Islet of Langerhans (tissue), 1 donor: ENCODE measurements around the gene PTPN7.
"Not testable (repeated sequence)": the region's sequence is repeated elsewhere in the genome, so short reads cannot be mapped to it uniquely, and the experiment has no call there.

Source experiments
- FAIRE-seq: peaks from one replicate; lab custom pipeline; 2011; peaks lifted over from hg19 to GRCh38; lab: Jason Lieb, UNC

Gene PTPN7

DNA sequence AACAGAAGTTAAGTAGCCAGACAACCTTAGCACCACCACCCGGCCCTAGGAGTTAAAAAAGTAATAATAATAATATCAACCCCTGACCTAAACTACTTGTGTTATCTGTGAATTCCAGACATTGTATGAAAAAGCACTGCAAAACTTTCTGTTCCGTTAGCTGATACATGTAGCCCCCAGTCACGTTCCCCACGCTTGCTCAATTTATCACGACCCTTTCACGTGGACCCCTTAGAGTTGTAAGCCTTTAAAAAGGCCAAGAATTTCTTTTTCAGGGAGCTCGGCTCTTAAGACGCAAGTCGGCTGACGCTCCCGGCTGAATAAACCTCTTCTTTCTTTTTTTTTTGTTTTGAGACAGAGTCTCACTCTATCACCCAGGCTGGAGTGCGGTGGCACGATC lies 6.7 kb upstream of the PTPN7 start:
- not testable (repeated sequence) for FAIRE-seq

DNA sequence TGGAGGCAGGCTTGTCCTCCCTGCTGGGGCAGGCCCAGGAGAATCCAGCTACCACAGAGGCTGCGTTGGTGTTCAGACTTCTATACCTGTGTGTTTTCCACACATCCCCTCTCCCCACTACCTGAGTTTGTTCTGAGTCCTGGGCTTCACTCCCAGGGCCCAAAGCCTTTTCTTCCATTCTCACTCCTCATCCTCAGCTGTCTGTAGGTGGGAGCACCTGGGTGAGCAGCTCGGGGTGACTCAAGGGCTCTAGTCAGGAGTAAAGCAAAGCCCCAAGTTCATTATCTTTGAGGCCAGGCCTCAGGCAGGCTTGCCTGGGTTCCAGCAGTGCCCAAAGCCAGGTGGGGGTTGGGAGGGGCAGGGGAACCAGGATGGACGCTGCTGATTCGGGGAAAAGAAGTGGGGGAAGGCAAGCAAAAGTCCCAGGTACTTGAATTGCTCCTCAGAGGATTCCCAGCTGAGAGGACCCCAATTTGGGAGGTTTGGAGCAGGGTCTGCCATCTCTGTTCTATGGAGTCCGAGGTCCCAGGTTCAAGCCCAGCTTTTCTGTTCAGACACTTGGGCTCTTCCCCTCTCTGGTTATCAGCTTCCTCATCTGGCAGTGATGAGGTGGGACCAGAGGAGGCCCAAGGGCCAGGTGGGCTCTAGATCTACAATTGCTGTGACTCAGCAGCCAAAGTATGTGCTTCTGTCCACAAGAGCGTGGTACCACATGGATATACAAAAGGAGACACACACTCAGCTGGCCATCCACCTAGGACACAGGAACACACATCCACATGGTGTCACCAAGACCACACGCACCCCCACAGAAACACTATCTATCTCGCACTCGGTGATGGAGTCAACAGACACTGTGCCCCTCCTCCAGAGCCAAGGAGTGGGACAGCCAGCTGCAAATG lies 5.8 kb upstream of the PTPN7 start:
- FAIRE-seq = no peak

DNA sequence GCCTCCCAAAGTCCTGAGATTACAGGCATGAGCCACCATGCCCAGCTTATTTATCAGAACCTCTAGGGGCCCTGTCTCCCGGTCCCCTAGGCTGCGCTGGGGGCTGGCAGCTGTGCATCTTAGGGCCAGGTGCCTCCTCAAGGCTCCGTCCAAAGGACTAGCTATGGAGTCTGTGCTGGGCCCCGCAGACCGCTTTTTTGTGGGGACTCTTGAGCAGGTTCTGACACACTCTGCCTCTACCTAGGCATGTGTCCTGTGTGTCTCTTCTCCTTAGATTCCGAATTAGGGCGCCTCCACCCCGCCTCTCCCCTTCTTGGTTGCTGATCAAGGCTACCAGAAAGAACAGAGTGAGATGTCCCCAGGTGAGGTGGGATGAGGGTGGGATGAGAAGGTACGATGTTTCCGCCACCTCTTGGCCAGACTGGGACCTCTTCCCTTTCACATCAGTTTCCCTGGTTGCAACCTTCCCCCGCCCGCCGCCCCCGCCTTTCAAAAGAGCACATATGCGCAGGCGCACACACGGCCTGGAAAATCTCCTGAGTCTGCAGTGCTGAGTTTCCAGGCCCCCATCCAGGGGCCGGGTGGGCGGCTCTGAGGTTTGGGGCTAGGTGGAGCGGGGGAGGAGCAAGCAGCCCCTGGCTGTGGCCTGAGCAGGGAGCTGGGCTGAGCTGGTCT lies 5.0 kb upstream of the PTPN7 start:
- no peak for FAIRE-seq

- FAIRE-seq = no peak
Measured at GRCh38 chr1:202164271-202165037, 4.1 kb upstream of the PTPN7 start.

DNA sequence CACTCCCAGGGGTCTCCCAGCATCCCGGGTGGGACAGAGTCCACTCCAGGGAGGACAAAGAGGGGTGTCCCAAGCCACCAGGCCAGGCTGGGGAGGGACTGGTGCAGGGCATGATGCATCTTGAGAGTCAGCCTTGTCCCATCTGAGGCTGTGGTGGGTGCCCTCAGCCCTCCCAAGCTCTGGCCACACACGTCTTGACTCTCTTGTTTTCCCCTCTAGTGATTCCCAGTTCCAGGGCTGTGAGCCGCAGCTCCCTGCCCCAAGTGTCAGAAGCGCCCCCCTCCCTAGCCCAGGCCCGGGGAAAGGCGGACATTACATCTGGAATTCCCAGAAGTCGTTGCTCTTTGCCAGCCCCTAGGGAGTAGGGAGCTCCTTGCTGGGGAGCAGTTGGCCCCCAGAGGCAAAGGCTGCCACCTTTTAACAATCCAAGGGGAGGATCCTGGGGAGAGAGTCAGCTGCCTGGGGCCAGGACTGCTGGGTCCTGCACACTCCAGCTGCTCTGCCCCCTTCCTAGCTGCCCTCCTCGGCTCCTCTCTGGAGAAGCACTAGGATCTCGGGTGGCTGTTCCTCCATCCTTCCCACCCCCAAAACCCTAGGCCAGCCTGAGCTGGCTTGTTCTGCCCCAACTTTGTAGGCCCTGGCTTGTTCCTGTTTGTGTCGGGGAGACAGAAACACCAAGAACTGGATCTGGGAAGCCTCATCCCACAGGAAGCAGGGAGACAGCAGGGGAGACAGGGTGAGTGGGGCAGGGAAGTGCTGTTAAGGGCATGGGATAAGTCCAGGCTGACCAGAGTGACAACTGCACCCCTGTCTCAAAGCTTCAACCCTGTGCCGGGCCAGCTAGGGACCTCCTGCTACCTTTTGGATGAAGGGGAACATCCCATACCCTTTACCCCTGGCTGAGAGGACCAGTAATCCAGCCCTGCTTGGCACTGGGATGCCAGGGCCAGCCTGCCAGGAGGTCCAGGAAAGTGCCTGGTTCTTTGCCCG lies 3.2 kb upstream of the PTPN7 start:
- FAIRE-seq = no peak

DNA sequence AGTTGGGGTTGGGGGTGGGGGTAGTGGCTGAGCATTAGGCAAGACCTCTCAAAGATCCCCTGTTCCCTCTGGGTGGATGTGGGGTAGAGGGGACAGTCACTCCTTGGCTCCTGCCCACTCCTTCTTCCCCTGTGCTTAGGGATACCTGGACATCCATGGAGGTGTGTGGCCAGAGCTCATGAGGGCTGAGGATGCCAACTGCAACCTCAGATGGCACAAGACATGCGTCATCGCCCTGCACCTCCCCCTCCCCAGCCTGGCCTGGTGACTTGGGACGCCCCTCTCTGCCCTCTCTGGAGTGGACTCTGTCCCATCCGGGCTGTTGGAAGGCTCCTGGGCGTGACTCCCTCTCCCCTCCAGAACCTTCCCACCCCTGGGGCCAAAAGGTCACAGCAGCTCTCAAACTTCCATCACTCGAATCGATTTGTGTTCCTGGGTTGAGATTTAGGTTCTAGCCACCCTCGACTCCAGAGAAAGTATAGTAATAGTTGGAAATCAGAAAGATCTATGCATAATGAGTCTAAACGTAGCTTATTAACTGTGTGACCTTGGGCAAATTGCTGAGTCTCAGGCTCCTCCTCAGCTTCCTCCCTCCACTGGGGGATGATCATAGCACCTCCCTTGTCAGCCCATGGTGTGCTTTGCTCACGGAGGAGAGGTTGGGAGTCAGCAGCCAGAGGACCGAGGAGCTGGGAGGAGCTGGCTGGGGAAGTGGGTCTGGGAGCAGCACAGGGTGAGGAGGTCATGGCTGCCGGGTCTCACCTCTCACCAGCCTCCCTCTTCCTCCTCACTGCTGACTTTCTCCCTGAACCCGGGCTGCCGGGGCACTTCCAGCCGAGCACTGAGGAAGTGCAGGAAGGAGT lies 2.2 kb upstream of the PTPN7 start:
- no peak for FAIRE-seq

DNA sequence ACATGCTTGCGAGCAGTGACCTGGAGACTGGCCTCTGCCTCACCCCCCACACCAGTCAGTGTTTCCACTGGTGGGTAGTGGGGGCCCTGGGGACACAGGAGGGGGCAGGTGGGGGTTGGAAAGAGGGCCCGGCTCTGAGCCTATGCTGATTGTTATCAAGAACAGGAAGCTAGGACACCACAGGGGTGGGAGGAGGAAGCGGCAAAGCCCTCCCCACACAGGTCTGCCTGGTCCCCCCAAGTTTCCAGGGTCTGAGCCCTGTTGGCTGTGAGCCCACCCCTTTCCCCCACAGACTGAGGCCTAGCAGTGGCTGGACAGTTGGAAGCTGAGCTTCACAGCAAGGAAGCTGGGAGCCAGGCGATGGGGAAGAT lies 1.6 kb upstream of the PTPN7 start:
- FAIRE-seq = no peak

- FAIRE-seq = no peak
Measured at GRCh38 chr1:202161151-202162046, 997 bp upstream of the PTPN7 start.

GRCh38 chr1:202159534-202160371 lies 649 bp downstream of the PTPN7 start:
- FAIRE-seq = no peak

GRCh38 chr1:202158810-202159533 lies 1.4 kb downstream of the PTPN7 start:
- no peak for FAIRE-seq

DNA sequence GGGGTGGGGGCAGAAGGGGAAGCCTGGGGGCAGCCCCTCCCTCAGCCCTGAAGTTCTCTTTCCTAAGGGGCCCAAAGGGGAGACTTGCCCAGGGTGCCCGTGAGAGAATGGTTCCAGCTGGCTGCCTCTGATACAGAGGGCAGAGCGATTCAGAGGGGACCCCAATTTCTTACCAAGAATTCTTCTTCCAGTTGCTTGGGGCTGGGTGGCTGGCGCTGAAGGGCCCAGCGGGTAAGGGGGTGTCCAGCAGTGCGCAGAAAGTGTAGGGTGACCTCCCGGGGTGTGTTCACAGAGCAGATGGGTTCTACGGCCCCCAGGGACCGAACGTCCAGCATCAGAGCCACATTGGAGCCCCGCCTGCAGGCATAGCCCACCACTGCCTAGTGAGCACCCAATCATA lies 2.5 kb downstream of the PTPN7 start:
- no peak for FAIRE-seq

DNA sequence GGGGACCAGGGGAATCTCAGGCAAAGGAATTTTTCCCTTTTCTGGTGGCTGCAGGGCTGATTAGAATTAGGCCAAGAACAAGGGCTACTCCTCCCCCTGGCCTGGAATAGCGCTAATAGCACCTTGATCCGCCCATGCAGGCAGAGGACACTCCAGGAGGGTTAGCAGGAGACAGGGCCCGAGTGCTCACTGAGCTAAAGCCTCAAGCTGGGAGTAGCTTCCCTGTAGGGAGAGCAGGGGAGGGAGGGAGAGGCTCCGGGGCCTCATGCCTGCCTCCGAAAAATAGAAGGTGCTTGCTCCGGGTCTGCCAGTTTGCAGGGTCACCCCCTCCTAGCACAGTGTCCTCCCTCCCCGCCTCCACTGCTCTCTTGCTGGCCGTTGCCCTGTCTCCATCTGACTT lies 3.8 kb downstream of the PTPN7 start:
- no peak for FAIRE-seq

- no peak for FAIRE-seq
Measured at GRCh38 chr1:202155478-202156021, 4.9 kb downstream of the PTPN7 start.

GRCh38 chr1:202154766-202155477 lies 5.5 kb downstream of the PTPN7 start:
- FAIRE-seq = no peak

GRCh38 chr1:202154148-202154765 lies 6.1 kb downstream of the PTPN7 start:
- FAIRE-seq = no peak

- no peak for FAIRE-seq
Measured at GRCh38 chr1:202153284-202153683, 7.1 kb downstream of the PTPN7 start.

GRCh38 chr1:202152399-202152798 lies 8.0 kb downstream of the PTPN7 start:
- no peak for FAIRE-seq
